Inflammatory macrophage (primary cell): ENCODE results near the gene TSR1.

Experiments used
- DNase-seq, 2 donors: peaks; one replicate each; pipeline ENCODE4 v3.0.0-alpha.2; 2020 to 2022

Gene TSR1

DNA sequence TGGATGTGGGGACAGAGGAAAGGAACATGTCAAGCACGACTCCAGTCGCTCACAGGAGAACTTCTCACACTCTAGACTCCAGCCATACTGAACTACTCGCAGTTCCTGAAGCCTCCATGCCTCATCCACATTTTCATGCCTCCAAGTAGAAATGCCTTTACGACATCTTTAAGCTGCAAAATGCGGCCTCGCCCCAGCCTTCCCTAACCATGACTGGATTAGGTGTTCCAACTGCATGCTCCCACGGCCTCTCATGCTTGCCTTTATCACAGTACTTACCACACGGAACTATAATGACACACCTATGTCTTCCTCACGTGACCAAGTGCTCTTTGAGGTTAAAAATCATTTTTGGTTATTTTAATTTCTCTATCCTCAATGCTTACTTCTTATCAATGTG lies 56.5 kb downstream of the TSR1 start:
- no peak for DNase-seq

DNA sequence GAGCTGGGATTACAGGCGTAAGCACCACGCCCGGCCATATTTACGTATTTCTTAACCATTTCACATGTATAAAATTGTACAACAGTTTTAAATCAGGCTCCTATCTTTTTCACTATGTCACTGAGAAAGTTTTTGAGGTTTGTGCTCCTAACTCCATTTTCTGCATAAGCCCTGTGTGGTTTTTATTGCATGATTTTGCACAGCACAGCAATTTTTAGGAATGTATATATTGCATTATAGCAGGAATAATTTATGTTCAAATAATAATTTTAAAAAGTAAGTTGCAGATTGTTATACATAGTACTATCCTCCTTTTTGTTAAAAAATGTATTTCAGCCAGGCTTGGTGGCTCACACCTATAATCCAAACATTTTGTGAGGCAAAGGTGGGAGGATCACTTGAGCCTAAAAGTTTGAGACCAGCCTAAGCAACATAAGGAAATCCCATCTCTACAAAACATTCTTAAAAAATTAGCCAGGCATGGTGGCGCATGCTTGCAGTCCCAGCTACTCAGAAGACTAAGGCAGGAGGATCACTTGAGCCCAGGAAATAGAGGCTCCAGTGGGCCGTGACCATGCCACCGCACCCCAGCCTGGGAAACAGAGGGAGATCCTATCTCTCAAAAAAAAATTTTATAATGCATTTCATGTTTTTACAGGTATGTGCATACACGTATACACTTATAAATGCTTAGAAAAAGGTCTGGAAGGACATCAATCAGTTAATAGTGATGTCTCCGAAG lies 58.7 kb downstream of the TSR1 start:
- no peak for DNase-seq

DNA sequence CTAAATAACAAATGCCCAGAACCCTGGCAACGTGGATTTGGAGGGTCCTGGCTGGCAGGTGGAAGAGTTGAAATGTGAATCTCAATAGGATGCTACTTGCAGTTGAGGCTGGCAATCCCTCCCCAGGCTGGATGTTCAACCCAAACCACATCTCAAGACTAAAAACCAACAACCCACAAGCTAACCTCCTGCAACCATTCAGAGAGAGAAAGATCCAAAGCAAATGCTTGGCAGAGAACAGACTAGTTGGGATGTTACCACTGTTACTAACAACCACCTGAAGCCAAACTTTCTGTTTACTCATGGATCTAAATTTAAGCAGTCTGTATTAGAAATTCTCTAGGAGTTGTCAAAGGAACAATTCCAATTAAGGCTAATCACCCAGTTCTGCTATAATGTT lies 60.5 kb downstream of the TSR1 start:
- DNase-seq, result no peak

DNA sequence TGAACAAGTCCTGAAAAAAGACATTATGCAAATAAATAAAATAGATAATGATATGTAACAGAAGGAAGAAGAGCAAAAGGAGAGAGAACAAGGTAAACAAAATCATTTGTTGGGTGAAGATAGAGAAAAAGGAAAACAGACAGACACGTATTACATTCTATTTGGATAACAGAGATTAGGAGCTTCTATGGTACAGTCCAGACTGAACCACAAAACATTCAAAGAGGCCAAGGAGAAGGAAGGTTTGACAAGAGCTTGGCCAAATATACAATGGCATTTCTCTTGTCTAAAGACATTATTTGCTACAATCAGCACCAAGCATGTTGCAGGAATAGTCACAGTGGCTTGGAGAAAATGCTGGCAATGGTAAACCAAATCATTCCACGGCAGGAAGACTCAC lies 61.8 kb downstream of the TSR1 start:
- DNase-seq, result no peak
